SKM-1 (cell line): Measurements from ENCODE around the gene EFCAB13.
"Not testable (repeated sequence)": the region's sequence is repeated elsewhere in the genome, so short reads cannot be mapped to it uniquely, and the experiment has no call there.

ENCODE experiments used
- DNase-seq: peaks from one replicate; lab custom pipeline; 2025; ENCODE audit not compliant: unreplicated experiment; lab: John Stamatoyannopoulos, UW

EFCAB13 gene

GRCh38 chr17:47325176-47325575 is 1.4 kb downstream of the EFCAB13 start:
- no peak for DNase-seq

GRCh38 chr17:47330548-47330947 is 6.8 kb downstream of the EFCAB13 start:
- DNase-seq: no peak

GRCh38 chr17:47332287-47332686 is 8.5 kb downstream of the EFCAB13 start:
- DNase-seq: no peak

- no peak for DNase-seq
Observed at GRCh38 chr17:47335101-47335936, 11.6 kb downstream of the EFCAB13 start.

GRCh38 chr17:47338026-47338425 is 14.3 kb downstream of the EFCAB13 start:
- no peak for DNase-seq

- no peak for DNase-seq
Observed at GRCh38 chr17:47352848-47353247, 29.1 kb downstream of the EFCAB13 start.

- DNase-seq: no peak
Observed at GRCh38 chr17:47358652-47359051, 34.9 kb downstream of the EFCAB13 start.

- DNase-seq: no peak
Observed at GRCh38 chr17:47363171-47363570, 39.4 kb downstream of the EFCAB13 start.

GRCh38 chr17:47367257-47367656 is 43.5 kb downstream of the EFCAB13 start:
- no peak for DNase-seq

- DNase-seq: no peak
Observed at GRCh38 chr17:47368262-47368661, 44.5 kb downstream of the EFCAB13 start.

- not testable (repeated sequence) for DNase-seq
Observed at GRCh38 chr17:47370899-47371298, 47.1 kb downstream of the EFCAB13 start.

GRCh38 chr17:47373002-47373401 is 49.2 kb downstream of the EFCAB13 start:
- DNase-seq: no peak

GRCh38 chr17:47376247-47376646 is 52.5 kb downstream of the EFCAB13 start:
- DNase-seq: no peak

GRCh38 chr17:47388825-47389224 is 65.1 kb downstream of the EFCAB13 start:
- no peak for DNase-seq

- DNase-seq: not testable (repeated sequence)
Observed at GRCh38 chr17:47397532-47398128, 73.9 kb downstream of the EFCAB13 start.

GRCh38 chr17:47400333-47400732 is 76.6 kb downstream of the EFCAB13 start:
- DNase-seq: no peak

GRCh38 chr17:47401100-47401499 is 77.3 kb downstream of the EFCAB13 start:
- DNase-seq: no peak

- no peak for DNase-seq
Observed at GRCh38 chr17:47404006-47404405, 80.3 kb downstream of the EFCAB13 start.

GRCh38 chr17:47404875-47405274 is 81.1 kb downstream of the EFCAB13 start:
- no peak for DNase-seq

- DNase-seq: no peak
Observed at GRCh38 chr17:47413872-47414271, 90.1 kb downstream of the EFCAB13 start.

- no peak for DNase-seq
Observed at GRCh38 chr17:47414612-47415011, 90.9 kb downstream of the EFCAB13 start.
